DMS114 treated with DMSO at 0.1 percent for 48 hours (cell line): Measurements from ENCODE around the gene TCEAL5.
"Not testable (repeated sequence)": the region's sequence is repeated elsewhere in the genome, so short reads cannot be mapped to it uniquely, and the experiment has no call there.

Experiments used
- DNase-seq: peaks from one replicate; lab custom pipeline; 2025; ENCODE audit not compliant: unreplicated experiment; lab: John Stamatoyannopoulos, UW

TCEAL5 gene

DNA sequence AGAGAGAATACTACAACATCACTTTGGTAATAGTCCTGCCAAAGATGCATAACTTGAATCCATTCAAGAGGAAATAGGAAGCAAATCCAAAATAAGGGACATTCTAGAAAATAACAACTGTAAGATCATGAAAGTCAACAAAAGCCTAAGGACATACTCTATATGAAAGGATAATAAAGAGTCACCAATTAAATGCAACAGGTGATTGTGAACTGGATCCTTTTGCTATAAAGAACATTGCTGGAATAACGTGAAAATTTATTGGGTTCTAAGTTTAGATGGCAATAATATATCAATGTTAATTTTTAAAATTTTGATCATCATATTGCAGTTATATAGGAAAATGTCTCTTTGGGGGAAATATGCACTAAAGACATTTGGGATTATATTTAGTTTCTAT lies 41.7 kb downstream of the TCEAL5 start:
- no peak for DNase-seq

DNA sequence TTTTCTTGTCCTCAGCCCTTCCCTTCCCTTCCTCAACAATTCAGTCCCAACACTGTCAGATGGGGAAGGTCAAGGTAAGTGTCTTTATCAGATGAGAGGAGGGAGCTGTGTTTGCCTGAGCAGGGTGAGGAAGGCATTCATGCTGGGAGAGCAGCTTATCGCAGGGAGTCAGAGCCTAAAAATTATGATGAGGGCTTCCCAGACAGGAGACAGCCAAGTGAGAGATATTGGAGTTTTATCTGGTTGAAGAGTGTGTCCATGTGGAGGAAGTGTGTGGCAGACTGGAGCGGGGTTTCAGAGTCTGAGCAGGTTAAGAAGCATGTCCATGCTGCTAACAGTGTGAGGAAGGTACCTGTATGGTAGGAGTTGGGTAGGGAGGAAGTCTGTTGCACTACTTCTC lies 43.3 kb downstream of the TCEAL5 start:
- DNase-seq = no peak

- not testable (repeated sequence) for DNase-seq
Observed at GRCh38 chrX:103225918-103226317, 50.6 kb downstream of the TCEAL5 start.
